ENCODE results near the gene RRP12.
"Not testable (repeated sequence)": the region's sequence is repeated elsewhere in the genome, so short reads cannot be mapped to it uniquely, and the experiment has no call there.

RRP12 gene

DNA sequence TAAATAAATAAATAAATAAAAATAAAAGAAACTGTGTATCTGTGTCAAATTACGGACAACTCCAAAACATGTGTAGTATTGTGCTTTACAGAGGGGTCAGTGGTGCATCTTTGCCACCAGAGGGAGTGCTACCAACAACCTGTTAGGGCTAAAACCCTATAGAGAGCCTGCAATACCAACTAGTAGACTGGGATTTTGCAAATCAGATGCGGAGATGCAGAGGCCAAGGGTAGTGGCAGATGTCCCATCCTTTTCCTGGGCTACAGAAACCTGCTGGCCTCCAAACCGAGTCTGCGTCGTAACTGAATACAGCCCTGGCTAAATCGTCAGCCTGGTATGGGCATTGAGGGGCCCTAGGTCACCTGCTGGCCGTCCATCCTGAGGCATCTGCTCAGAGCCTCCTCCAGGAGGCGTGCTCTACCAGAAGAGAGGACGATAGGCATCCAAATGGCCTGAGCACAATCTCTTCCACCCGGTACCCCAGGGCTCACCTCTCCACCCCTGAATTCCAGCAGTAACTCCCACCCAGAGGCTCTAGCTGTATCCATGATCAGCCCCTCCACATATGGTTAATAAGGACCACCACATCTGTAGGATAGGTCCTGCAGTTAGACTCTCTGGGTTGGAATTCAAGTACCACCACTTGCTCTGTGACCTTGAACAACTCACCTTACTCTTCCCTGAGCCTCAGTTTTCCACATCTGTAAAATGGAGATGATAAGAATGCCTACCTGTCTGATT lies 6.2 kb upstream of the RRP12 start:
- no peaks in the 10 kb centered on the region for H3K9me3 ChIP-seq (ENCODE audit: control insufficient read depth, low read length)
- no peak overlapping the region for H3K4me3 ChIP-seq (ENCODE audit: low read length)
- H3K36me3 ChIP-seq (ENCODE audit: control insufficient read depth, insufficient read depth, low read length, severe bottlenecking), result no peaks in the 10 kb centered on the region
- no peak overlapping the region for H3K9ac ChIP-seq (ENCODE audit: low read length)
- H3K27me3 ChIP-seq (replicated peaks; ENCODE audit: control insufficient read depth, insufficient read depth, low read length), result no peaks in the 10 kb centered on the region
- DNase-seq (ENCODE audit: low read depth), result peak; percentile 88
- H3K4me1 ChIP-seq (ENCODE audit: control insufficient read depth, insufficient read depth, low read length), result peaks cover 7% of the 10 kb centered on the region

DNA sequence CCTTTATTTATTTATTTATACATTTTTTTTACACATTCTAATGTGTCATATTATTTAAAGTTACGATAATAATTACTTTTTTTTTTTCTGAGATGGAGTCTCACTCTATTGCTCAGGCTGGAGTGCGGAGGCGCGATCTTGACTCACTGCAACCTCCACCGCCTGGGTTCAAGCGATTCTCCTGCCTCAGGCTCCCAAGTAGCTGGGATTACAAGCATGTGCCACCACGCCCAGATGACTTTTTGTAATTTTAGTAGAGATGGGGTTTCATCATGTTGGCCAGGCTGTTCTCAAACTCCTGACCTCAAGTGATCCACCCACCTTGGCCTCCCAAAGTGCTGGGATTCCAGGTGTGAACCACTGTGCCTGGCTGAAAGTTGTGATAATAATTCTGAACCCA lies 5.3 kb upstream of the RRP12 start:
- not testable (repeated sequence) for H3K27me3 ChIP-seq (replicated peaks; ENCODE audit: control insufficient read depth, insufficient read depth, low read length); DNase-seq (ENCODE audit: low read depth); H3K4me3 ChIP-seq (ENCODE audit: low read length); H3K4me1 ChIP-seq (ENCODE audit: control insufficient read depth, insufficient read depth, low read length); H3K9me3 ChIP-seq (ENCODE audit: control insufficient read depth, low read length); H3K36me3 ChIP-seq (ENCODE audit: control insufficient read depth, insufficient read depth, low read length, severe bottlenecking); H3K9ac ChIP-seq (ENCODE audit: low read length)

DNA sequence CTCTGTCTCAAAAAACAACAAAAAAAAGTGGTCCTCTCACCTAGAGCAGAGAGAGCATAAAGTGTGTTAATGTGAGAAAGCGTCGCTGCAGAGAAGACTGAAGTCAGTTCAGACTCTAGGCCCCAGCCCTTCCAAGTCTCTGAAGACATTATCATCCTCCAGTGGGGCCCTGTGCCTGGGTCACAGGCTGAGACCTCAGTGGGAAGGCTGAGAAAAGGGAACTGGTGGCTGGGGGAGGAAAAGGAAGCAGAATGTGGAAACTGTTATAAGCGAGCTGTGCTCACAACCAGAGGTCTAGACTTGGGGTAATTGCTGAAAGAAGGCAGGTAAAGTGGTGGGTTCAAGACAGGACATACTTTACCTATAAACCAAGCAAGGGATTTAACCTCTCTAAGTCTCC lies 4.9 kb upstream of the RRP12 start:
- Histone ChIP-seq H3K4me1 (ENCODE audit: control insufficient read depth, insufficient read depth, low read length) (peaks cover 3% of the 10 kb centered on the region), H3K27me3 (replicated peaks; ENCODE audit: control insufficient read depth, insufficient read depth, low read length) (no peaks in the 10 kb centered on the region), H3K9me3 (ENCODE audit: control insufficient read depth, low read length) (no peaks in the 10 kb centered on the region), H3K4me3 (ENCODE audit: low read length) (no peak overlapping the region), H3K9ac (ENCODE audit: low read length) (no peak overlapping the region), H3K36me3 (ENCODE audit: control insufficient read depth, insufficient read depth, low read length, severe bottlenecking) (no peaks in the 10 kb centered on the region)
- DNase-seq (ENCODE audit: low read depth), result no peak

DNA sequence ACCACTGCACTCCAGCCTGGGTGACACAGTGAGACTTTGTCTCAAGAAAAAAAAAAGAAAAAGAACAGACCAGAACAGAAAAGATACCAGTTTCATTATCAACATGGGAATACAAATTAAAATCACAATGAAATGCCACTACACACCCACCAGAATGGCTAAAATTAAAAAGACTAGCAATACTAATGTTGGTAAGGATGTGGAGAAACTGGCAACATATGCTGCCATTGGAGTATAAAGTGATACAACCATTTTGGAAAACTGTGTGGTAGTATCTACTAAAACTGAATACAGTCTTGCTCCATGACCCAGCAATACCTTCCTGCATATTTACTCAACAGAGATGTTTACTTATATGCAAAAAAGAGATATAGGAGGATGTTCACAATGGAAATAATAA lies 2.9 kb upstream of the RRP12 start:
- Histone ChIP-seq H3K9ac (ENCODE audit: low read length) (no peak overlapping the region), H3K4me3 (ENCODE audit: low read length) (no peak overlapping the region), H3K36me3 (ENCODE audit: control insufficient read depth, insufficient read depth, low read length, severe bottlenecking) (no peaks in the 10 kb centered on the region), H3K9me3 (ENCODE audit: control insufficient read depth, low read length) (no peaks in the 10 kb centered on the region), H3K4me1 (ENCODE audit: control insufficient read depth, insufficient read depth, low read length) (peaks cover 10% of the 10 kb centered on the region), H3K27me3 (replicated peaks; ENCODE audit: control insufficient read depth, insufficient read depth, low read length) (no peaks in the 10 kb centered on the region)
- no peak for DNase-seq (ENCODE audit: low read depth)

DNA sequence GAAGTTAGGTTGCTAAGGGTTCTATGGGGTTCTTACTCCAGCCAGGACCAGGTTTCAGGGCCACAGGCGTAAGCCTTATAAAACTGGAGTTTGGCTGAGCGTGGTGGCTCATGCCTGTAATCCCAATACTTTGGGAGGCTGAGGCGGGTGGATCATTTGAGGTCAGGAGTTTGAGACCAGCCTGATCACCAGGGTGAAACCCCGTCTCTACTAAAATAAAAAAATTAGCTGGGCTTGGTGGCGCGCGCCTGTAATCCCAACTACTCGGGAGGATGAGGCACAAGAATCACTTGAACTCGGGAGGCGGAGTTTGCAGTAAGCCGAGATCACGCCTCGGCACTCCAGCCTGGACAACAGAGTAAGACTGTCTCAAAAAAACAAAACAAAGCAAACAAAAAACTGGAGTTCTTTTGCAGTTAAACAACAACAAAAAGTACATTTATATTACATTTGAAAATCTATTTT lies 347 bp upstream of the RRP12 start:
- no peaks in the 10 kb centered on the region for H3K27me3 ChIP-seq (replicated peaks; ENCODE audit: control insufficient read depth, insufficient read depth, low read length)
- peaks cover 7% of the 10 kb centered on the region for H3K4me1 ChIP-seq (ENCODE audit: control insufficient read depth, insufficient read depth, low read length)
- no peaks in the 10 kb centered on the region for H3K9me3 ChIP-seq (ENCODE audit: control insufficient read depth, low read length)
- DNase-seq (ENCODE audit: low read depth), result no peak
- H3K4me3 ChIP-seq (ENCODE audit: low read length), result peak overlapping the region; percentile 87
- H3K9ac ChIP-seq (ENCODE audit: low read length), result peak overlapping the region; percentile 10
- H3K36me3 ChIP-seq (ENCODE audit: control insufficient read depth, insufficient read depth, low read length, severe bottlenecking), result peaks cover 11% of the 10 kb centered on the region

DNA sequence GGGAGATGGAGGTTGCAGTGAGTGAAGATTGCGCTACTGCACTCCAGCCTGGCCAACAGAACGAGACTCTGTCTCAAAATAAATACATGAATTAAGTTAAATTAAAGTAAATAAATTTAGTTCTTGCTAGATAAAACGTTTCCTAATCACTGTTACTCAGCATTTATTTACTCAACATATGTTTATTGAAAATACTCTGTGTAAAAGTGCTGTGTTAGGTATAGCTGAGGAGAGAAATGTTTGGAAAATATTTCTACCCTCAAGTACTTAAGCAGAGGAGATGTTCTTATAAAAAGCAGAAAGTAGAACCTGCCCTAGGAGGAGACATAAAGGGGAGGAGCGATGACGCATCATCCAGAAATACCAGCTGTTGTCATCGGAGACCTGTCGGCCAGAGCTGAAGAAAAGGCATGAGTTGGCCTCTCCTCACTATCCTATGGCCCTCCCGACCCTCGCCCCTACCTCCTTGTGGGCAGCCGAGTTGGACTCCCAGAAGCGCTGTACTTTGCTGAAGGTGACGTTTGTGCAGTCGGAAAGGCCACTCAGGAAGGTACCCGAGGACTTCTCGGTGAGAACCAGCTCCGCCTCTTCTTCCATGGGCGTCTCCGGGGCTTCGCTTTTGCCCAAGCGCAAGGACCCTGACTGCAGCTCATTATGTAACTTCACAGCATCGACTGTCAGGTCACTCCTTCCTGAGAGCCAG lies 1.1 kb downstream of the RRP12 start:
- no peaks in the 10 kb centered on the region for H3K9me3 ChIP-seq (ENCODE audit: control insufficient read depth, low read length)
- peak overlapping the region; percentile 86 for H3K9ac ChIP-seq (ENCODE audit: low read length)
- DNase-seq (ENCODE audit: low read depth), result peak; percentile 24
- peaks cover 7% of the 10 kb centered on the region for H3K4me1 ChIP-seq (ENCODE audit: control insufficient read depth, insufficient read depth, low read length)
- H3K27me3 ChIP-seq (replicated peaks; ENCODE audit: control insufficient read depth, insufficient read depth, low read length), result no peaks in the 10 kb centered on the region
- peaks cover 24% of the 10 kb centered on the region for H3K36me3 ChIP-seq (ENCODE audit: control insufficient read depth, insufficient read depth, low read length, severe bottlenecking)
- peak overlapping the region; percentile 87 for H3K4me3 ChIP-seq (ENCODE audit: low read length)

DNA sequence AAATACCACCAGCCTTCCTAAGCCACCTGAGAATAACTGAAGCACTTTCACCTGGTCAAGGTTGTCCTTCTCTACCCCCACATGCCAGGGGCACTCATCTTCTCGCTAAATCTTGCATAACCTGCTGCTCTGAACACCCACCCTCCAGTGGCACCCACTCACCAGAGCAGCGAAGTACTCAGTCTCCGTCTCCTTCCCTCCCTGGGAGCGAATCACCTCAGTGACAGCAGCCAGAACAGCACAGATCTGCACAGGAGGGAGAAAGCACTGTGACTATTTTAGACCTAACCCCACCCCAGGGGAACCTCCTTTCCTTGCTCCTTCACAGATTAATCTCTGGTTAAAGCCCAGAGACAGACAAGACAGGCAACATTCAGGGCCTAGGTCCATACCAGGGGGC lies 5.1 kb downstream of the RRP12 start:
- H3K9ac ChIP-seq (ENCODE audit: low read length), result no peak overlapping the region
- no peaks in the 10 kb centered on the region for H3K9me3 ChIP-seq (ENCODE audit: control insufficient read depth, low read length)
- H3K4me1 ChIP-seq (ENCODE audit: control insufficient read depth, insufficient read depth, low read length), result peaks cover 7% of the 10 kb centered on the region
- DNase-seq (ENCODE audit: low read depth), result no peak
- H3K36me3 ChIP-seq (ENCODE audit: control insufficient read depth, insufficient read depth, low read length, severe bottlenecking), result peaks cover 52% of the 10 kb centered on the region
- H3K4me3 ChIP-seq (ENCODE audit: low read length), result no peak overlapping the region
- no peaks in the 10 kb centered on the region for H3K27me3 ChIP-seq (replicated peaks; ENCODE audit: control insufficient read depth, insufficient read depth, low read length)

DNA sequence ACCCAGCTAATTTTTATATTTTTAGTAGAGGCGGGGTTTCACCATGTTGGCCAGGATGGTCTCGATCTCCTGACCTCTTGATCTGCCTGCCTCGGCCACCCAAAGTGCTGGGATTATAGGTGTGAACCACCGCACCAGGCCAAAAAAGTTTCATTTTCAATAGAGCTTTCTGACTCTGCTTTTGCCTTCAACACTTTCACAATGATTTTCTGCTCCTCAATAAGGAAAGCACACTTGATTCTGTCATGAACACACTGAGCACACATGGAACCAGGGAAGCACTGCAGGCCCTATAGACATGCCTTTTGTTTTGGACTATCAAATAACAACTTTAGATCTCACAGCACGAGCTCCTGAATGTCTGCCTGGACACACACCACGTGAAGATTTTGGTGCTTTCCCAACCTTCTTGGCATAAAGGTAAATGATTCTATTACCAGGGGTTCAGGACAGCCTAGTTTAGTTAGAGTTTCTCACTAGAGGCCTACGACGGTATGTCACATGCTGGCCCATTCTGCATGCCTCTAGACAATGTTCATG lies 8.0 kb downstream of the RRP12 start:
- H3K27me3 ChIP-seq (replicated peaks; ENCODE audit: control insufficient read depth, insufficient read depth, low read length), result no peaks in the 10 kb centered on the region
- no peak overlapping the region for H3K9ac ChIP-seq (ENCODE audit: low read length)
- DNase-seq (ENCODE audit: low read depth), result no peak
- H3K4me3 ChIP-seq (ENCODE audit: low read length), result no peak overlapping the region
- no peaks in the 10 kb centered on the region for H3K4me1 ChIP-seq (ENCODE audit: control insufficient read depth, insufficient read depth, low read length)
- no peaks in the 10 kb centered on the region for H3K9me3 ChIP-seq (ENCODE audit: control insufficient read depth, low read length)
- H3K36me3 ChIP-seq (ENCODE audit: control insufficient read depth, insufficient read depth, low read length, severe bottlenecking), result peaks cover 76% of the 10 kb centered on the region

DNA sequence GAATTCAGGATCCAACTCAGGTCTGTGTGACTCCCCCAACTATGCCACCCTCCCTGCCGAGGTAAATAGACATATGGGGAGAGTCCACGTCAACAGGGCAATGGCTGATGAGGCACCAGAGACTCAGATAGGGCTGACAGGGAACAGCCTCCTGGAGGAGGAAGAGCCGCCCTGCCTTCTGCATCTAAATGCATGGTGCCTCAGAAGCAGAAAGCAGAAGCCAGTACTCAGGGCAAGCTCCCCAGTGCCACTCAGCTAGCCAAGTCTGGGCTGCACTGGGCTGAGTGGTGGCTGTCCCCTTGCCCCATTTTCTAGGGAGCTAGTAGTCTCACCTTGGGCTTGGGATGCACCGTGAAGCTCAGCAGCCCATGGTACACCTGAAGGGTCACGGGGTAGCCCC lies 11.0 kb downstream of the RRP12 start:
- H3K36me3 ChIP-seq (ENCODE audit: control insufficient read depth, insufficient read depth, low read length, severe bottlenecking), result peaks cover 71% of the 10 kb centered on the region
- no peak overlapping the region for H3K4me3 ChIP-seq (ENCODE audit: low read length)
- H3K27me3 ChIP-seq (replicated peaks; ENCODE audit: control insufficient read depth, insufficient read depth, low read length), result no peaks in the 10 kb centered on the region
- no peaks in the 10 kb centered on the region for H3K4me1 ChIP-seq (ENCODE audit: control insufficient read depth, insufficient read depth, low read length)
- no peaks in the 10 kb centered on the region for H3K9me3 ChIP-seq (ENCODE audit: control insufficient read depth, low read length)
- no peak for DNase-seq (ENCODE audit: low read depth)
- no peak overlapping the region for H3K9ac ChIP-seq (ENCODE audit: low read length)

DNA sequence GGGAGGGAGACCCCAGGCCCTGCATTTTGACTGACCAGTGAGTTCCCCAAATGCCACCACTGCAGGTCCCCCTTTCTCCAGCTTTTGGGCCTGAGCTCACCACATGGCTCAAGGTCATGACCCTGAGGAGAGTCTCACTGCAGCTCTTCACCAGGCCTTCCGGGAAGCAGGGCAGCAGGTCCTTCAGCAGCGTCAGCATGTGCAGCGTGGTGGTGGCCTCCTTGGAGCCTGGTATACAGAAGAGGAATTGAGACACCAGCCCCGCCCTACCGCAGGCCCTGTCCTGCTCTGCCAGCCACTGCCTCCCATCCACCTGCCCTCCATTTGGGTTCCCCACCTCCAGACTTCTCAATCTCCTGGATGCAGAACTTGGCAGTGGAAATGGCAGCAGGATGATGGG lies 13.0 kb downstream of the RRP12 start:
- DNase-seq (ENCODE audit: low read depth), result no peak
- H3K9ac ChIP-seq (ENCODE audit: low read length), result no peak overlapping the region
- H3K27me3 ChIP-seq (replicated peaks; ENCODE audit: control insufficient read depth, insufficient read depth, low read length), result no peaks in the 10 kb centered on the region
- no peak overlapping the region for H3K4me3 ChIP-seq (ENCODE audit: low read length)
- H3K9me3 ChIP-seq (ENCODE audit: control insufficient read depth, low read length), result no peaks in the 10 kb centered on the region
- H3K36me3 ChIP-seq (ENCODE audit: control insufficient read depth, insufficient read depth, low read length, severe bottlenecking), result peaks cover 62% of the 10 kb centered on the region
- H3K4me1 ChIP-seq (ENCODE audit: control insufficient read depth, insufficient read depth, low read length), result no peaks in the 10 kb centered on the region

DNA sequence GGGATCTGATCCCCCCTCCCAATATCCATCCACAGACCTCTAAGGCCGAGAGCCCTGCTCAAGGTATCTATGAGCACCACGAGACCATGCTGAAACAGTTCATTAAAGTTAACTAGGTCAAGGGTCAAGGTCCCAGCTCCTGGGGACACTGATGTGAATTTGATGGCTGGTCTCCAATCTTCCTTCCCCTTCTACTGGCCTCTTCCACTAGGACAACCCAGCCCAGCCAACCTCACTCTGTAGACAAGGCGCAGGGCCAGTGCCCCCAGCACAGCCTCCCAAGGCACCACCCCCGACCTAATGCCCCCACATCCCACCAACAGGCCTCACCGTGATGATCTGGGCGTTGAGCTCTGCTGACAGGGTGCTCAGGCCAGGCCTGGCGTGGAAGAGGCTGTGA lies 15.6 kb downstream of the RRP12 start:
- Histone ChIP-seq H3K9me3 (ENCODE audit: control insufficient read depth, low read length) (no peaks in the 10 kb centered on the region), H3K27me3 (replicated peaks; ENCODE audit: control insufficient read depth, insufficient read depth, low read length) (no peaks in the 10 kb centered on the region), H3K9ac (ENCODE audit: low read length) (no peak overlapping the region), H3K4me3 (ENCODE audit: low read length) (no peak overlapping the region), H3K4me1 (ENCODE audit: control insufficient read depth, insufficient read depth, low read length) (no peaks in the 10 kb centered on the region), H3K36me3 (ENCODE audit: control insufficient read depth, insufficient read depth, low read length, severe bottlenecking) (peaks cover 60% of the 10 kb centered on the region)
- no peak for DNase-seq (ENCODE audit: low read depth)

All from adipocyte (in vitro differentiated cells).